Ramos (cell line): Measurements from ENCODE around the gene PRELID1.

Source experiments
- in situ Hi-C: fragments of 300-500 bp; cut with MboI; formaldehyde crosslinking; loops from one replicate; pipeline ENCODE4 v1.14.3; 2022; ENCODE audit warnings: low sequenced_read_pairs; ENCODE audit not compliant: unreplicated experiment

The PRELID1 gene

DNA sequence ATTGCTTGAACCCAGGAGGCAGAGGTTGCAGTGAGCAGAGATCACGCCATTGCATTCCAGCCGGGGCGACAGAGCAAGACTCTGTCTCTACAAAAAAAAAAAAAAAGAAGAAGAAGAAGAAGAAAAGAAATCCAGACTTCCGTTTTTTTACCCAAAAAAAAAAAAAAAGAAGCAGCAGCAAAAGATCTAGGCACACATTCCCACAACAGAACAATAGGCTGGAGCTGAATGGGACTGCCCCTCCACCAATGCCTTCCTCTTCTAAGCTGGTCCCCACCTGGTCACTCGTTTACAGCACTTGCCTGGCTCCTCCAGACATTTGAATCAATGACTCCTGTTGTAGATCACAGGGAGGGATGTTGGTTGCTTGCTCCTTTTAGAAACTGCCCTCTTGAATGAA lies 49.5 kb downstream of the PRELID1 start:
- in situ Hi-C loops = no loop called here

DNA sequence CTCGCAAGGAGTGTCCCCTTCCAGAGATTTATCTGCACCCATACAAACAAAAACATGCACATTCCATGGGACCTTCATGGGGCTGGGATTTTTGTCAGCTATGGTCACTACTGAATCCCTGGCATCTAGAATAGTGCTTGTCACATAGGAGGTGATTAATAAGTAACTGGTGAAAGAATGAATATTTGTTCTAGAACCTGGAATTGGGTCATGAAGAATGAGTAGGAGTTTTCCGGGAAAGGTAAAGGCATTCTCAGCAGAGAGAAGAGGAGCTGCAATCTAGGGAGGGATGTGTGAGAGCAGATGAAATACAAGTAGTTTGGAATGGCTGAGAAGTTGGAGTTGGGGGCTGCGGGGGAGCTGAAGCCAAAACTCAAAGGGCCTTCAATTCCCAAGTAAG lies 50.7 kb downstream of the PRELID1 start:
- in situ Hi-C loops = no loop called here

DNA sequence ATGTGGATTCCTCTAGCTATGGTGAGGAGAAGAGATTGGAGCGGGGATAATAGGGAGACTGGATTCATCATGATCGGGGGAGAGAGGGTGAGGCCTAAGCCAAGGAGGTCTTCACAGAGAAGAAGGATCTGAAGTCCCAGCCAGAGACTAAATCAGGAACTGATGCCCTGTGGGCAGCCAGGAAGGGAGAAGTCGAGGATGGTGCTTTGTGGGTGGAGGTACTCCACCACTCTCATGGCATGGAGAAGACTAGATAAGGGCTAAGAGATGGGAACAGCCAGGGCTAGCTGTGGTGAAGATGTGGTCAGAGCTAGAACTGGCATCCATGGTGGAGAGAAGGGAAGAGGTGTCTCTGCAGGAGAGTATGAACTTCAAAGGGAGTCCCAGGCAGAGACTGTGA lies 51.1 kb downstream of the PRELID1 start:
- in situ Hi-C loops = no loop called here

DNA sequence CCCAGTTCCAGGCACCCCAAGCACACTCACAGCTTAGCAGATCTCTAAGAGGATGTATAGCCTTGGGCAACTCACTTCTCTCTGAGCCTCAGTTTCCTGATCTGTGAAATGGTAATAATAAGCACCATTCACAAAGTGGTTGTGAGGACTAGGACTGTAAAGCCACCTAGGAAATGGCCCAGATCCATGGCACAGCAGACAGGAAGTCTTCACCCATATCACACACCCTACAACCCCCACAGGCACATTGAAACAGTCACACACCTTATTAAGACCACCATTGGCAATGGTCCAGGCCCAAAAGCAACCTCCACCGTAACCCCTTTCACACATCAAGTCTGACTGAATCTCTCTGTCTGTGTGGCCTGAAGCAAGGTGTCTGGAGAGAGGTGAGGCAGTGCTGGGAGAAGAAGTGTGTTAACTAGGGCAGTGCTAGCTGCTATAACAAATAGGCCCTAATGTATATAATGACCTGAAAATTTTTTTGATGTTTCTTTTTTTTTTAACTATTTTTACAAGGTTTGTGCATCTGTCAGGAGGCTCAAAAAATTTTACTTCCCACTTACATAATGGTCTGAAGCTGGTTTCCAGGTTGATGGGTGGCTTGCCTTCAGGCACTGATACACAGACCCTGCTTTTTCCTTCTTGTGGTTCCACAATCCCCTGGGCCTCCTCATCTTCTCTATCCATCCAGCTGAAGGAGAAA lies 51.7 kb downstream of the PRELID1 start:
- in situ Hi-C loops = no loop called here

DNA sequence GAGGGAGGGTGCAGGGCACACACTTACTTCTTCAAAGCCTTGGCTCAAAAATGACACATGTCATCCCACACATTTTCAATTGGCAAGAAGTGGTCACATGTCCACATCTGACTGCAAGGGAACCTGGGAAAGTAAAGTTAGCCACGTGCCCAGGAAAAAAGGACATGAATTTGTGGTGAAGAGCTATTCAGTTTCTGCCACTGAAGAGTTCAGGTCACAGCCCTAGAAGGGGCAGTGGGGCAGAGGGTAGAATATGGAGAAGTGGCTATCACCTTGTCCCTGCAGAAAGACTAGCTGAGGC lies 52.2 kb downstream of the PRELID1 start:
- in situ Hi-C loops = no loop called here
